HUES48 (cell line): ENCODE results near the gene SFTPA1.
"Not testable (repeated sequence)": the region's sequence is repeated elsewhere in the genome, so short reads cannot be mapped to it uniquely, and the experiment has no call there.

Experiments used
- H3K27ac ChIP-seq: one replicate; pipeline ENCODE4 v1.7.0; 2013; ENCODE audit warnings: low read depth, low read length, inconsistent platforms
- H3K27me3 ChIP-seq: 2 replicates; pipeline ENCODE4 v1.6.1; 2013; ENCODE audit warnings: mild to moderate bottlenecking, low read length; ENCODE audit not compliant: control insufficient read depth, insufficient read depth
- H3K36me3 ChIP-seq: 2 replicates; pipeline ENCODE4 v1.6.1; 2013; ENCODE audit warnings: low read length; ENCODE audit not compliant: control insufficient read depth, insufficient read depth
- H3K4me1 ChIP-seq: 2 replicates; pipeline ENCODE4 v1.6.1; 2013; ENCODE audit warnings: mild to moderate bottlenecking, low read length; ENCODE audit not compliant: control insufficient read depth, insufficient read depth
- H3K4me3 ChIP-seq: 2 replicates; pipeline ENCODE4 v1.5.1; 2013; ENCODE audit warnings: mild to moderate bottlenecking, low read depth, low read length
- H3K9ac ChIP-seq: 2 replicates; pipeline ENCODE4 v1.6.1; 2013; ENCODE audit warnings: mild to moderate bottlenecking, low read depth, low read length, moderate library complexity
- H3K9me3 ChIP-seq: 2 replicates; pipeline ENCODE4 v1.6.1; 2013; ENCODE audit warnings: low read length; ENCODE audit not compliant: control insufficient read depth, insufficient read depth

SFTPA1 gene

GRCh38 chr10:79663287-79663686 lies 52.5 kb downstream of the SFTPA1 start:
- H3K9ac ChIP-seq, H3K4me1 ChIP-seq, H3K36me3 ChIP-seq, H3K27ac ChIP-seq, H3K4me3 ChIP-seq, H3K9me3 ChIP-seq, H3K27me3 ChIP-seq: not testable (repeated sequence)

- H3K36me3 ChIP-seq, H3K27me3 ChIP-seq, H3K9ac ChIP-seq, H3K27ac ChIP-seq, H3K4me1 ChIP-seq, H3K9me3 ChIP-seq, H3K4me3 ChIP-seq: not testable (repeated sequence)
Measured at GRCh38 chr10:79664686-79665085, 53.9 kb downstream of the SFTPA1 start.
